Tibial nerve (tissue), 4 donors: ENCODE results near the gene BEST2.

Source experiments
- EP300 ChIP-seq, 2 donors: sonication (generic); formaldehyde crosslinking; IDR thresholded peaks; one replicate each; pipeline ENCODE4 v1.6.1; 2017; ENCODE audit warnings: antibody characterized with exemption in 2 of 2, mild to moderate bottlenecking in 1 of 2
- POLR2A ChIP-seq, 2 donors: fragments of 450-650 bp; IDR thresholded peaks; one replicate each; pipeline ENCODE4 v1.6.1; 2017; ENCODE audit warnings: antibody characterized with exemption in 2 of 2, mild to moderate bottlenecking in 2 of 2, moderate library complexity in 2 of 2
- TF ChIP-seq, protein P1 (sequence below), 5 experiments: fragments of 200-600 bp in 3 of 5; fragments of 450-650 bp in 2 of 5; sonication (generic) in 3 of 5; IDR thresholded peaks; one replicate each; pipeline ENCODE4 v1.5.1; 2016 to 2019; ENCODE audit warnings: antibody characterized with exemption in 5 of 5, mild to moderate bottlenecking in 3 of 5, moderate library complexity in 2 of 5

DNA sequence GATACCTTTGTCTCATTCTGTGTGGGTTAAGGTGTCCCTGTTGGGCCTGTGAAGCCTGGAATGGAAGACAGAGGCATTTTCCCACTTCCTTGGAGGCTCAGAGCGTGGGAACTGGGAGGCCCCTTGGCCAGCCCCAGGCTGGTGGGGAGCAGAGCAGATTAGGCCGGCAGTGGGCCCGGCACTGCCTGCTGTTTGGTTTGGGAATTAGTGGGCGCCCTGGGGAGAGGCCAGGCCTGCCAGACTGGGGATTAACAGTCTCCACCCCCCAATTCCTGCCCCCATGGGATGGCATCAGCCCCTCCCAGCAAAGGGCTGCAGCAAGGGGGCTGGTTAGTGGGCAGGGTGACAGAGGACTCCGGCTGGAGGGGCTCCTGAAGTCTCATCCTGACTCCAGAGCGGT lies 3.1 kb upstream of the BEST2 start:
- TF ChIP-seq POLR2A (IDR thresholded peaks at IDR 0.05), result no peak
- TF ChIP-seq, protein P1, sequence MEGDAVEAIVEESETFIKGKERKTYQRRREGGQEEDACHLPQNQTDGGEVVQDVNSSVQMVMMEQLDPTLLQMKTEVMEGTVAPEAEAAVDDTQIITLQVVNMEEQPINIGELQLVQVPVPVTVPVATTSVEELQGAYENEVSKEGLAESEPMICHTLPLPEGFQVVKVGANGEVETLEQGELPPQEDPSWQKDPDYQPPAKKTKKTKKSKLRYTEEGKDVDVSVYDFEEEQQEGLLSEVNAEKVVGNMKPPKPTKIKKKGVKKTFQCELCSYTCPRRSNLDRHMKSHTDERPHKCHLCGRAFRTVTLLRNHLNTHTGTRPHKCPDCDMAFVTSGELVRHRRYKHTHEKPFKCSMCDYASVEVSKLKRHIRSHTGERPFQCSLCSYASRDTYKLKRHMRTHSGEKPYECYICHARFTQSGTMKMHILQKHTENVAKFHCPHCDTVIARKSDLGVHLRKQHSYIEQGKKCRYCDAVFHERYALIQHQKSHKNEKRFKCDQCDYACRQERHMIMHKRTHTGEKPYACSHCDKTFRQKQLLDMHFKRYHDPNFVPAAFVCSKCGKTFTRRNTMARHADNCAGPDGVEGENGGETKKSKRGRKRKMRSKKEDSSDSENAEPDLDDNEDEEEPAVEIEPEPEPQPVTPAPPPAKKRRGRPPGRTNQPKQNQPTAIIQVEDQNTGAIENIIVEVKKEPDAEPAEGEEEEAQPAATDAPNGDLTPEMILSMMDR (IDR thresholded peaks at IDR 0.05), result no peak
- no peak for TF ChIP-seq EP300 (IDR thresholded peaks at IDR 0.05)
